ENCODE data around the gene VPS50. TPM values are rescaled to one million over a fixed set of nuclear protein-coding genes. Genes with fewer than 3 reads are reported as not detected.
"Not testable (repeated sequence)": the region's sequence is repeated elsewhere in the genome, so short reads cannot be mapped to it uniquely, and the experiment has no call there.

VPS50 gene
- total RNA-seq, 1 donor from 2014 or later, result 17.0 TPM

- no peak overlapping the region for H3K27ac Mint-ChIP-seq
- DNase-seq (ENCODE audit: low spot score), result no peak
- no peak overlapping the region for H3K4me3 Mint-ChIP-seq
- H3K36me3 Mint-ChIP-seq (ENCODE audit: low read depth), result no peaks in the 10 kb centered on the region
- H3K27me3 Mint-ChIP-seq (ENCODE audit: insufficient read depth), result peaks cover 3% of the 10 kb centered on the region
- no peaks in the 10 kb centered on the region for H3K9me3 Mint-ChIP-seq
- H3K4me1 Mint-ChIP-seq (ENCODE audit: low read depth), result no peaks in the 10 kb centered on the region
- intact Hi-C loops (cut with micrococcal nuclease), result no loop called here
These were observed 132.6 kb downstream of the VPS50 start for GRCh38 chr7:93364806-93365205.

GRCh38 chr7:93365341-93365740 lies 133.2 kb downstream of the VPS50 start:
- Mint-ChIP-seq H3K36me3 (ENCODE audit: low read depth) (no peaks in the 10 kb centered on the region), H3K27ac (no peak overlapping the region), H3K27me3 (ENCODE audit: insufficient read depth) (peaks cover 3% of the 10 kb centered on the region), H3K9me3 (no peaks in the 10 kb centered on the region), H3K4me3 (no peak overlapping the region), H3K4me1 (ENCODE audit: low read depth) (no peaks in the 10 kb centered on the region)
- intact Hi-C loops (cut with micrococcal nuclease), result no loop called here
- no peak for DNase-seq (ENCODE audit: low spot score)

GRCh38 chr7:93366816-93367215 lies 134.7 kb downstream of the VPS50 start:
- DNase-seq (ENCODE audit: low spot score), result no peak
- no peaks in the 10 kb centered on the region for H3K36me3 Mint-ChIP-seq (ENCODE audit: low read depth)
- no peak overlapping the region for H3K4me3 Mint-ChIP-seq
- no peak overlapping the region for H3K27ac Mint-ChIP-seq
- no peaks in the 10 kb centered on the region for H3K9me3 Mint-ChIP-seq
- H3K4me1 Mint-ChIP-seq (ENCODE audit: low read depth), result no peaks in the 10 kb centered on the region
- intact Hi-C loops (cut with micrococcal nuclease), result no loop called here
- H3K27me3 Mint-ChIP-seq (ENCODE audit: insufficient read depth), result peaks cover 3% of the 10 kb centered on the region

- DNase-seq (ENCODE audit: low spot score), result no peak
- no peaks in the 10 kb centered on the region for H3K9me3 Mint-ChIP-seq
- no peak overlapping the region for H3K27ac Mint-ChIP-seq
- intact Hi-C loops (cut with micrococcal nuclease), result no loop called here
- no peaks in the 10 kb centered on the region for H3K4me1 Mint-ChIP-seq (ENCODE audit: low read depth)
- no peaks in the 10 kb centered on the region for H3K36me3 Mint-ChIP-seq (ENCODE audit: low read depth)
- H3K4me3 Mint-ChIP-seq, result no peak overlapping the region
- peaks cover 3% of the 10 kb centered on the region for H3K27me3 Mint-ChIP-seq (ENCODE audit: insufficient read depth)
These were observed 135.1 kb downstream of the VPS50 start for GRCh38 chr7:93367254-93367653.

- not testable (repeated sequence) for H3K9me3 Mint-ChIP-seq; H3K27me3 Mint-ChIP-seq (ENCODE audit: insufficient read depth); DNase-seq (ENCODE audit: low spot score); H3K27ac Mint-ChIP-seq; H3K36me3 Mint-ChIP-seq (ENCODE audit: low read depth); H3K4me1 Mint-ChIP-seq (ENCODE audit: low read depth); H3K4me3 Mint-ChIP-seq
- intact Hi-C loops (cut with micrococcal nuclease), result loop anchor here (5.0 kb wide), 1 partner anchor 124 kb away; no protein-coding TSS in a partner anchor
These were observed 138.8 kb downstream of the VPS50 start for GRCh38 chr7:93370937-93371336.

GRCh38 chr7:93373537-93373936 lies 141.4 kb downstream of the VPS50 start:
- peaks cover 3% of the 10 kb centered on the region for H3K27me3 Mint-ChIP-seq (ENCODE audit: insufficient read depth)
- H3K27ac Mint-ChIP-seq, result no peak overlapping the region
- no peaks in the 10 kb centered on the region for H3K9me3 Mint-ChIP-seq
- H3K36me3 Mint-ChIP-seq (ENCODE audit: low read depth), result no peaks in the 10 kb centered on the region
- intact Hi-C loops (cut with micrococcal nuclease), result loop anchor here (5.0 kb wide), 1 partner anchor 126 kb away; no protein-coding TSS in a partner anchor
- no peaks in the 10 kb centered on the region for H3K4me1 Mint-ChIP-seq (ENCODE audit: low read depth)
- no peak overlapping the region for H3K4me3 Mint-ChIP-seq
- DNase-seq (ENCODE audit: low spot score), result no peak

GRCh38 chr7:93374345-93374940 lies 142.3 kb downstream of the VPS50 start:
- Mint-ChIP-seq H3K27ac (no peak overlapping the region), H3K9me3 (no peaks in the 10 kb centered on the region), H3K4me1 (ENCODE audit: low read depth) (no peaks in the 10 kb centered on the region), H3K4me3 (no peak overlapping the region), H3K27me3 (ENCODE audit: insufficient read depth) (peaks cover 6% of the 10 kb centered on the region), H3K36me3 (ENCODE audit: low read depth) (no peaks in the 10 kb centered on the region)
- no peak for DNase-seq (ENCODE audit: low spot score)
- intact Hi-C loops (cut with micrococcal nuclease), result loop anchor here (5.0 kb wide), 1 partner anchor 127 kb away; no protein-coding TSS in a partner anchor

- H3K27ac Mint-ChIP-seq, result no peak overlapping the region
- H3K9me3 Mint-ChIP-seq, result no peaks in the 10 kb centered on the region
- intact Hi-C loops (cut with micrococcal nuclease), result no loop called here
- H3K4me1 Mint-ChIP-seq (ENCODE audit: low read depth), result no peaks in the 10 kb centered on the region
- H3K36me3 Mint-ChIP-seq (ENCODE audit: low read depth), result no peaks in the 10 kb centered on the region
- no peak for DNase-seq (ENCODE audit: low spot score)
- H3K4me3 Mint-ChIP-seq, result no peak overlapping the region
- H3K27me3 Mint-ChIP-seq (ENCODE audit: insufficient read depth), result peaks cover 10% of the 10 kb centered on the region
These were observed 143.4 kb downstream of the VPS50 start for GRCh38 chr7:93375603-93376002.

GRCh38 chr7:93378131-93378760 lies 146.1 kb downstream of the VPS50 start:
- intact Hi-C loops (cut with micrococcal nuclease), result no loop called here

GRCh38 chr7:93382362-93382761 lies 150.2 kb downstream of the VPS50 start:
- H3K27me3 Mint-ChIP-seq (ENCODE audit: insufficient read depth), result peaks cover 14% of the 10 kb centered on the region
- no peaks in the 10 kb centered on the region for H3K4me1 Mint-ChIP-seq (ENCODE audit: low read depth)
- no peaks in the 10 kb centered on the region for H3K9me3 Mint-ChIP-seq
- H3K27ac Mint-ChIP-seq, result no peak overlapping the region
- DNase-seq (ENCODE audit: low spot score), result no peak
- H3K36me3 Mint-ChIP-seq (ENCODE audit: low read depth), result no peaks in the 10 kb centered on the region
- no peak overlapping the region for H3K4me3 Mint-ChIP-seq
- intact Hi-C loops (cut with micrococcal nuclease), result no loop called here

More at GRCh38 chr7:93378131-93378760, 146.1 kb downstream of the VPS50 start:
- Mint-ChIP-seq H3K9me3 (no peaks in the 10 kb centered on the region), H3K27ac (no peak overlapping the region), H3K4me1 (ENCODE audit: low read depth) (no peaks in the 10 kb centered on the region), H3K4me3 (no peak overlapping the region), H3K27me3 (ENCODE audit: insufficient read depth) (peaks cover 11% of the 10 kb centered on the region), H3K36me3 (ENCODE audit: low read depth) (no peaks in the 10 kb centered on the region)
- DNase-seq (ENCODE audit: low spot score), result no peak

GRCh38 chr7:93390660-93391059 lies 158.5 kb downstream of the VPS50 start:
- H3K36me3 Mint-ChIP-seq (ENCODE audit: low read depth), result no peaks in the 10 kb centered on the region
- no peak overlapping the region for H3K27ac Mint-ChIP-seq
- H3K4me3 Mint-ChIP-seq, result no peak overlapping the region
- peaks cover 11% of the 10 kb centered on the region for H3K27me3 Mint-ChIP-seq (ENCODE audit: insufficient read depth)
- H3K4me1 Mint-ChIP-seq (ENCODE audit: low read depth), result no peaks in the 10 kb centered on the region
- DNase-seq (ENCODE audit: low spot score), result no peak
- no peaks in the 10 kb centered on the region for H3K9me3 Mint-ChIP-seq
- intact Hi-C loops (cut with micrococcal nuclease), result no loop called here

- Mint-ChIP-seq H3K4me1 (ENCODE audit: low read depth) (no peaks in the 10 kb centered on the region), H3K27ac (no peak overlapping the region), H3K9me3 (no peaks in the 10 kb centered on the region), H3K4me3 (no peak overlapping the region), H3K27me3 (ENCODE audit: insufficient read depth) (peaks cover 7% of the 10 kb centered on the region), H3K36me3 (ENCODE audit: low read depth) (no peaks in the 10 kb centered on the region)
- no peak for DNase-seq (ENCODE audit: low spot score)
- intact Hi-C loops (cut with micrococcal nuclease), result no loop called here
These were observed 160.8 kb downstream of the VPS50 start for GRCh38 chr7:93392984-93393383.

GRCh38 chr7:93399642-93400041 lies 167.5 kb downstream of the VPS50 start:
- intact Hi-C loops (cut with micrococcal nuclease), result no loop called here
- Mint-ChIP-seq H3K27ac (no peak overlapping the region), H3K36me3 (ENCODE audit: low read depth) (no peaks in the 10 kb centered on the region), H3K4me3 (no peak overlapping the region), H3K27me3 (ENCODE audit: insufficient read depth) (peaks cover 3% of the 10 kb centered on the region), H3K4me1 (ENCODE audit: low read depth) (no peaks in the 10 kb centered on the region), H3K9me3 (no peaks in the 10 kb centered on the region)
- no peak for DNase-seq (ENCODE audit: low spot score)
